Measurements from ENCODE around the gene LPCAT4.

LPCAT4 gene

DNA sequence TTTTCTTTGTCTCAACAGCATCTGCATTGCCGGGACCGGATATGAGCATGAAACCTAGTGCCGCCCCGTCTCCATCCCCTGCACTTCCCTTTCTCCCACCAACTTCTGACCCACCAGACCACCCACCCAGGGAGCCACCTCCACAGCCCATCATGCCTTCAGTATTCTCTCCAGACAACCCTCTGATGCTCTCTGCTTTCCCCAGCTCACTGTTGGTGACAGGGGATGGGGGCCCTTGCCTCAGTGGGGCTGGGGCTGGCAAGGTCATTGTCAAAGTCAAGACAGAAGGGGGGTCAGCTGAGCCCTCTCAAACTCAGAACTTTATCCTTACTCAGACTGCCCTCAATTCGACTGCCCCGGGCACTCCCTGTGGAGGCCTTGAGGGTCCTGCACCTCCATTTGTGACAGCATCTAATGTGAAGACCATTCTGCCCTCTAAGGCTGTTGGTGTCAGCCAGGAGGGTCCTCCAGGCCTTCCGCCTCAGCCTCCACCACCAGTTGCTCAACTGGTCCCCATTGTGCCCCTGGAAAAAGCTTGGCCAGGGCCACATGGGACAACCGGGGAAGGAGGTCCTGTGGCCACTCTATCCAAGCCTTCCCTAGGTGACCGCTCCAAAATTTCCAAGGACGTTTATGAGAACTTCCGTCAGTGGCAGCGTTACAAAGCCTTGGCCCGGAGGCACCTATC is 18.9 kb downstream of the LPCAT4 start:
- no peak overlapping the region for H3K27ac ChIP-seq
- TF ChIP-seq ZFX (IDR thresholded peaks at IDR 0.05; ENCODE audit: borderline replicate concordance) (no peak), CTCF (IDR thresholded peaks at IDR 0.05) (no peak)

- TF ChIP-seq CTCF (IDR thresholded peaks at IDR 0.05) (peak; percentile 96), ZFX (IDR thresholded peaks at IDR 0.05; ENCODE audit: borderline replicate concordance) (no peak)
- H3K27ac ChIP-seq: peak within 1 kb of the TSS; percentile 92
Observed at GRCh38 chr15:34342737-34343575, 24.0 kb downstream of the LPCAT4 start, which contains the start of the genes NOP10 and NUTM1. Gene NOP10, minus strand, starts transcription at chr15:34343136. Its CDS starts 63 bp downstream, at chr15:34343073. Gene NUTM1, plus strand, starts transcription at chr15:34343315. Its CDS starts 382 bp downstream, at chr15:34343697.

GRCh38 chr15:34342213-34342736 is 24.7 kb downstream of the LPCAT4 start:
- H3K27ac ChIP-seq: peak overlapping the region; percentile 92

- TF ChIP-seq ZFX (IDR thresholded peaks at IDR 0.05; ENCODE audit: borderline replicate concordance) (no peak), CTCF (IDR thresholded peaks at IDR 0.05) (no peak)
- peak overlapping the region; percentile 92 for H3K27ac ChIP-seq
Observed at GRCh38 chr15:34341381-34342212, 25.4 kb downstream of the LPCAT4 start.

DNA sequence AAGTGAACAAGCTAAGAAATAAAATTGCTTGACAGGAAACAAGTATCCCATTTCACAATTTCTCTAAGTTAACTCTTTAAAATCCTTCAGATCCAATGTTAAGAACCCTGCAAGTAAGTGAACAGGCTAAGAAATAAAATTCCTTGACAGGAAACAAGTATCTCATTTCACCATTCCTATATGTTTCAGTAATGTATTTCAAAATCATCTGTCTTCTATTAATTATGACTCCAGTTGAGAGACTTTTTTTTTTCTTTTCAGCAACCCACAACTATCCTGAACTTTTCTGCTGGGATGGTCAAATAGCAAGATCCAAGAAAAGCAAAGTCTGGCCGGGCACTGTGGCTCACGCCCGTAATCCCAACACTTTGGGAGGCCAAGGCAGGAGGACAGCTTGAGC is 27.1 kb downstream of the LPCAT4 start:
- H3K27ac ChIP-seq: no peak overlapping the region
- TF ChIP-seq ZFX (IDR thresholded peaks at IDR 0.05; ENCODE audit: borderline replicate concordance): no peak
- no peak for TF ChIP-seq CTCF (IDR thresholded peaks at IDR 0.05)

DNA sequence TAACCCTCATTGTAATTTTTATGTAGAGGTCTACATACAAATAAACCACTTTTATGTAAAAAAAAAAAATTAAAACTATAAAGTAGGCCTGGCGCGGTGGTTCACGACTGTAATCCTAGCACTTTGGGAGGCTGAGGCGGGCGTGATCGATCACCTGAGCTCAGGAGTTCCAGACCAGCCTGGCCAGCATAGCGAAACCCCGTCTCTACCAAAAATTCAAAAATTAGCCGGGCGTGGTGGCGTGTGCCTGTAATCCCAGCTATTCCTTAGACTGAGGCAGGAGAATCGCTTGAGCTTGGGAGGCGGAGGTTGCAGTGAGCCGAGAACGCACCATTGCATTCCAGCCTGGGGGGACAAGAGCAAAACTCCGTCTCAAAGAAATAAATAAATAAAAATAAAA is 28.6 kb downstream of the LPCAT4 start:
- H3K27ac ChIP-seq: no peak overlapping the region

More for the DNA sequence above, 28.6 kb downstream of the LPCAT4 start:
- TF ChIP-seq CTCF (IDR thresholded peaks at IDR 0.05) (no peak), ZFX (IDR thresholded peaks at IDR 0.05; ENCODE audit: borderline replicate concordance) (no peak)
